ENCODE measurements around the gene SCMH1. TPM values are rescaled to one million over a fixed set of nuclear protein-coding genes. Genes with fewer than 3 reads are reported as not detected.

Gene SCMH1
- total RNA-seq, 1 experiment from 2014 or later, result 28.0 TPM

GRCh38 chr1:40977716-40978115 is 264.4 kb downstream of the SCMH1 start:
- CTCF ChIA-PET, result no interaction called here
- H3K4me1 ChIP-seq (ENCODE audit: control insufficient read depth in 1 of 2, insufficient read depth in 2 of 2, low read length in 2 of 2), result peaks cover 7 to 45% of the 10 kb centered on the region in 2 experiments; a peak in 3 of 4 replicates
- no peak overlapping the region for H2AFZ ChIP-seq (ENCODE audit: low read depth, low read length, poor library complexity, severe bottlenecking)
- no TSS peak for BruUV-seq (replicated peaks)
- peaks cover 0 to under 1% of the 10 kb centered on the region in 2 experiments; a peak in 1 of 4 replicates for H3K36me3 ChIP-seq (ENCODE audit: control insufficient read depth in 1 of 2, insufficient read depth in 2 of 2, low read length in 2 of 2)
- TF ChIP-seq CTCF (IDR thresholded peaks at IDR 0.05 in 2 of 3, conservative IDR thresholded peaks at IDR 0.05 in 1 of 3; ENCODE audit: borderline replicate concordance in 1 of 3, insufficient read depth in 1 of 3, low read depth in 2 of 3, low read length in 2 of 3) (no peak), ZBTB33 (IDR thresholded peaks at IDR 0.05; ENCODE audit: extremely low read depth, insufficient replicate concordance, low read length) (no peak), EGR1 (IDR thresholded peaks at IDR 0.05; ENCODE audit: low read depth) (no peak), SP1 (IDR thresholded peaks at IDR 0.05; ENCODE audit: low read depth) (no peak), ZNF274 (IDR thresholded peaks at IDR 0.05; ENCODE audit: low read depth, low read length) (no peak), JUND (IDR thresholded peaks at IDR 0.05) (no peak), MAX (IDR thresholded peaks at IDR 0.05) (no peak), YY1 (IDR thresholded peaks at IDR 0.05; ENCODE audit: extremely low read depth, insufficient replicate concordance, low read depth, low read length) (no peak), TCF7L2 (IDR thresholded peaks at IDR 0.05; ENCODE audit: borderline replicate concordance, extremely low read depth, insufficient read depth, insufficient read length) (no peak), ELF1 (IDR thresholded peaks at IDR 0.05; ENCODE audit: borderline replicate concordance, low read depth) (no peak), CBX3 (IDR thresholded peaks at IDR 0.05; ENCODE audit: low read depth) (no peak), EZH2 (IDR thresholded peaks at IDR 0.05) (no peak), SIN3A (IDR thresholded peaks at IDR 0.05; ENCODE audit: low read depth) (no peak), ZFX (IDR thresholded peaks at IDR 0.05) (no peak)
- no peaks in the 10 kb centered on the region for H3K9me2 ChIP-seq (ENCODE audit: insufficient read depth)
- DNase-seq (ENCODE audit: low read depth, low spot score) (no peak), ATAC-seq (no peak)
- no peaks in the 10 kb centered on the region for H3K27me3 ChIP-seq (ENCODE audit: insufficient read depth, low read length)
- peaks cover 28% of the 10 kb centered on the region for H3K79me2 ChIP-seq (ENCODE audit: insufficient read depth, low read length)
- H4K20me1 ChIP-seq (ENCODE audit: insufficient read depth), result peaks cover 7% of the 10 kb centered on the region; the same call in 1 of the 2 replicates
- intact Hi-C loops (cut with micrococcal nuclease), result no loop called here
- H3K9me3 ChIP-seq (ENCODE audit: control insufficient read depth in 1 of 2, insufficient read depth in 1 of 2, low read depth in 1 of 2, low read length in 2 of 2), result no peaks in the 10 kb centered on the region
- POLR2A ChIA-PET, result no interaction called here
- H3K9ac ChIP-seq (ENCODE audit: low read length), result no peak overlapping the region
- H3K4me3 ChIP-seq (replicated peaks in 1 of 2; ENCODE audit: low read depth in 1 of 2, low read length in 2 of 2), result no peak overlapping the region
- no peak overlapping the region for H3K4me2 ChIP-seq (ENCODE audit: low read length)
- RAD21 ChIA-PET (ENCODE audit: low non-redundant PET in 1 of 2, low total read pairs in 2 of 2, uncharacterized antibody in 2 of 2, unreplicated experiment in 2 of 2), result no interaction called here
- no peak overlapping the region for H3K27ac ChIP-seq (ENCODE audit: low read depth, low read length)

Other genes with a start within 250 kb of the SCMH1 start
- gene SLFNL1, start 220.6 kb downstream of the SCMH1 start, total RNA-seq (2021; ENCODE audit: unreplicated experiment), result 0.20 TPM
- 7.0 TPM for gene FOXO6, start 119.1 kb upstream of the SCMH1 start, total RNA-seq (2021; ENCODE audit: unreplicated experiment)
- not detected for gene EDN2, start 242.4 kb upstream of the SCMH1 start, total RNA-seq (2021; ENCODE audit: unreplicated experiment)